ENCODE measurements around the gene TLE3. TPM values are rescaled to one million over a fixed set of nuclear protein-coding genes. Genes with fewer than 3 reads are reported as not detected.

TLE3 gene
- total and polyA plus RNA-seq, 2 of the 13 experiments (the other 11 are each of a cell fraction or from before 2014, with no cell fraction given), result 11.9 to 13.8 TPM

DNA sequence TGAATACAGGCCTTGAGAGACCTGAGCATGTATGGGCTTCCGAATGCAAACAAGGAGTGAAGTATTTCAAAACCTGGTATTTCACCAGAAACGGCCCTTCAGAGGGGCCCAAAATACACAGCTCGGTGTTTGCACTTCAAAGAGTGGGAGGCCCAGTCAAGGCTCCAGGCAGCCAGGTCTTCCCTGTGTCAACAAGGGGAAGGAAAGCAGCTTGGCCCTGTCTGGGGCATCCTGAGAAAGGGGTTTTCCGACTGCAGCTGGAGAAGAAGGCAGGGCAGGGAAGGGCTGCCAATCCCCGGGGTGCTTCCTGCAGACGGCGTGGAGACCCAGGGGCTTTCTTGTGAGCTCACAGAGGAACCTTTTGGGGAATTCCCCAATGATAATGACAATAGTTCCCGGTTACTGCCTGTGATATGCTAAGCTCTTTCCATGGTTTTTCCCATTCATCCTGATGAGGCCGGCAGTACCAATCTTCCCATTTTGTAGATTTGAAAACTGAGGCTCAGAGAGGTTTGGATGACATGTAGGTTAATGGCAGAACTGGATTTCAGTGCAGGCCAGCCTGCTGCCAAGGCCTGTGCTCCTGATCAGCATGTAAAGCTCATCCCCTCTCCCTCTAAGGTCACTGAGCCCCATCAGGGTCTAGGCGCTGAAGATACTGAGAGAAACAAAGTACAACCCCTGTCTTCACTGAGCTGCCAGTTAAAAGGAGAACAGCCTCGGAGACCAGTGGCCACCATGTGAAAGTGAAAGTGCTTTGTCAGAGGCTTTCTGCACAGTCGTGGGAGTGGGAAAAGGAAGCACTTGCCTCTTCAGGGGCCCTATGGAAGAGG, 43.0 kb upstream of the TLE3 start (continued):
- TF ChIP-seq, protein P1, sequence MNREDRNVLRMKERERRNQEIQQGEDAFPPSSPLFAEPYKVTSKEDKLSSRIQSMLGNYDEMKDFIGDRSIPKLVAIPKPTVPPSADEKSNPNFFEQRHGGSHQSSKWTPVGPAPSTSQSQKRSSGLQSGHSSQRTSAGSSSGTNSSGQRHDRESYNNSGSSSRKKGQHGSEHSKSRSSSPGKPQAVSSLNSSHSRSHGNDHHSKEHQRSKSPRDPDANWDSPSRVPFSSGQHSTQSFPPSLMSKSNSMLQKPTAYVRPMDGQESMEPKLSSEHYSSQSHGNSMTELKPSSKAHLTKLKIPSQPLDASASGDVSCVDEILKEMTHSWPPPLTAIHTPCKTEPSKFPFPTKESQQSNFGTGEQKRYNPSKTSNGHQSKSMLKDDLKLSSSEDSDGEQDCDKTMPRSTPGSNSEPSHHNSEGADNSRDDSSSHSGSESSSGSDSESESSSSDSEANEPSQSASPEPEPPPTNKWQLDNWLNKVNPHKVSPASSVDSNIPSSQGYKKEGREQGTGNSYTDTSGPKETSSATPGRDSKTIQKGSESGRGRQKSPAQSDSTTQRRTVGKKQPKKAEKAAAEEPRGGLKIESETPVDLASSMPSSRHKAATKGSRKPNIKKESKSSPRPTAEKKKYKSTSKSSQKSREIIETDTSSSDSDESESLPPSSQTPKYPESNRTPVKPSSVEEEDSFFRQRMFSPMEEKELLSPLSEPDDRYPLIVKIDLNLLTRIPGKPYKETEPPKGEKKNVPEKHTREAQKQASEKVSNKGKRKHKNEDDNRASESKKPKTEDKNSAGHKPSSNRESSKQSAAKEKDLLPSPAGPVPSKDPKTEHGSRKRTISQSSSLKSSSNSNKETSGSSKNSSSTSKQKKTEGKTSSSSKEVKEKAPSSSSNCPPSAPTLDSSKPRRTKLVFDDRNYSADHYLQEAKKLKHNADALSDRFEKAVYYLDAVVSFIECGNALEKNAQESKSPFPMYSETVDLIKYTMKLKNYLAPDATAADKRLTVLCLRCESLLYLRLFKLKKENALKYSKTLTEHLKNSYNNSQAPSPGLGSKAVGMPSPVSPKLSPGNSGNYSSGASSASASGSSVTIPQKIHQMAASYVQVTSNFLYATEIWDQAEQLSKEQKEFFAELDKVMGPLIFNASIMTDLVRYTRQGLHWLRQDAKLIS (CRISPR knock-in tag; IDR thresholded peaks at IDR 0.05), result no peak
- TF ChIP-seq ZNF124 (CRISPR knock-in tag; IDR thresholded peaks at IDR 0.05) (peak; percentile 85; the same call in 1 of the 2 replicates), WIZ (CRISPR knock-in tag; IDR thresholded peaks at IDR 0.05) (no peak), ZNF615 (CRISPR knock-in tag; IDR thresholded peaks at IDR 0.05; ENCODE audit: borderline replicate concordance) (no peak), ZNF264 (CRISPR knock-in tag; IDR thresholded peaks at IDR 0.05) (peak; percentile 69; the same call in 1 of the 2 replicates), ZNF776 (CRISPR knock-in tag; IDR thresholded peaks at IDR 0.05) (peak; percentile 67; the same call in 1 of the 2 replicates), ZFP82 (CRISPR knock-in tag; IDR thresholded peaks at IDR 0.05; ENCODE audit: borderline replicate concordance) (0 out of 2 replicates have a peak, but pooled peaks have one; percentile 60), XRCC5 (optimal IDR thresholded peaks at IDR 0.05; ENCODE audit: low read length) (peak; percentile 76), NPAS2 (CRISPR knock-in tag; IDR thresholded peaks at IDR 0.05; ENCODE audit: borderline replicate concordance) (no peak), HCFC1 (IDR thresholded peaks at IDR 0.05; ENCODE audit: low read depth, low read length) (no peak), DPF2 (CRISPR knock-in tag; IDR thresholded peaks at IDR 0.05; ENCODE audit: borderline replicate concordance, low read depth) (peak; percentile 94), ZNF644 (CRISPR knock-in tag; IDR thresholded peaks at IDR 0.05; ENCODE audit: low read depth) (0 out of 2 replicates have a peak, but pooled peaks have one; percentile 60), MIER2 (CRISPR knock-in tag; IDR thresholded peaks at IDR 0.05) (peak; percentile 78; the same call in 1 of the 2 replicates), SMC3 (IDR thresholded peaks at IDR 0.05; ENCODE audit: low read length) (no peak), ZNF841 (CRISPR knock-in tag; IDR thresholded peaks at IDR 0.05; ENCODE audit: borderline replicate concordance) (peak; percentile 89; the same call in 1 of the 2 replicates)
- TF ChIP-seq, protein P2, sequence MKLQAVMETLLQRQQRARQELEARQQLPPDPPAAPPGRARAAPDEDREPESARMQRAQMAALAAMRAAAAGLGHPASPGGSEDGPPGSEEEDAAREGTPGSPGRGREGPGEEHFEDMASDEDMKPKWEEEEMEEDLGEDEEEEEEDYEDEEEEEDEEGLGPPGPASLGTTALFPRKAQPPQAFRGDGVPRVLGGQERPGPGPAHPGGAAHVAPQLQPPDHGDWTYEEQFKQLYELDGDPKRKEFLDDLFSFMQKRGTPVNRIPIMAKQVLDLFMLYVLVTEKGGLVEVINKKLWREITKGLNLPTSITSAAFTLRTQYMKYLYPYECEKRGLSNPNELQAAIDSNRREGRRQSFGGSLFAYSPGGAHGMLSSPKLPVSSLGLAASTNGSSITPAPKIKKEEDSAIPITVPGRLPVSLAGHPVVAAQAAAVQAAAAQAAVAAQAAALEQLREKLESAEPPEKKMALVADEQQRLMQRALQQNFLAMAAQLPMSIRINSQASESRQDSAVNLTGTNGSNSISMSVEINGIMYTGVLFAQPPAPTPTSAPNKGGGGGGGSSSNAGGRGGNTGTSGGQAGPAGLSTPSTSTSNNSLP (IDR thresholded peaks at IDR 0.05; ENCODE audit: low read depth, low read length), result no peak
- TF ChIP-seq, protein P3, sequence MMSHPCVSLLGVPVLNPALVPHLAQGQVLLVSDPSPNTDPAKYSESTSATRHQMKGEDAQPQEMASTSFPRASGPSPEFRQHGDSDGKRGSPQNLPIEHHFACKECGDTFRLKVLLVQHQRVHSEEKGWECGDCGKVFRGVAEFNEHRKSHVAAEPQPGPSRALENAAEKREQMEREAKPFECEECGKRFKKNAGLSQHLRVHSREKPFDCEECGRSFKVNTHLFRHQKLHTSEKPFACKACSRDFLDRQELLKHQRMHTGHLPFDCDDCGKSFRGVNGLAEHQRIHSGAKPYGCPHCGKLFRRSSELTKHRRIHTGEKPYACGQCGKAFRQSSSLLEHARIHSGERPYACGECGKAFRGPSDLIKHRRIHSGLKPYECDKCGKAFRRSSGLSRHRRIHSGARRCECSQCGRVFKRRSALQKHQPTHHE (CRISPR knock-in tag; IDR thresholded peaks at IDR 0.05; ENCODE audit: borderline replicate concordance), result peak; percentile 47; the same call in 1 of the 2 replicates
- TF ChIP-seq, protein P4, sequence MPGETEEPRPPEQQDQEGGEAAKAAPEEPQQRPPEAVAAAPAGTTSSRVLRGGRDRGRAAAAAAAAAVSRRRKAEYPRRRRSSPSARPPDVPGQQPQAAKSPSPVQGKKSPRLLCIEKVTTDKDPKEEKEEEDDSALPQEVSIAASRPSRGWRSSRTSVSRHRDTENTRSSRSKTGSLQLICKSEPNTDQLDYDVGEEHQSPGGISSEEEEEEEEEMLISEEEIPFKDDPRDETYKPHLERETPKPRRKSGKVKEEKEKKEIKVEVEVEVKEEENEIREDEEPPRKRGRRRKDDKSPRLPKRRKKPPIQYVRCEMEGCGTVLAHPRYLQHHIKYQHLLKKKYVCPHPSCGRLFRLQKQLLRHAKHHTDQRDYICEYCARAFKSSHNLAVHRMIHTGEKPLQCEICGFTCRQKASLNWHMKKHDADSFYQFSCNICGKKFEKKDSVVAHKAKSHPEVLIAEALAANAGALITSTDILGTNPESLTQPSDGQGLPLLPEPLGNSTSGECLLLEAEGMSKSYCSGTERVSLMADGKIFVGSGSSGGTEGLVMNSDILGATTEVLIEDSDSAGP (CRISPR knock-in tag; IDR thresholded peaks at IDR 0.05; ENCODE audit: borderline replicate concordance), result peak; percentile 53
- TF ChIP-seq, protein P5, sequence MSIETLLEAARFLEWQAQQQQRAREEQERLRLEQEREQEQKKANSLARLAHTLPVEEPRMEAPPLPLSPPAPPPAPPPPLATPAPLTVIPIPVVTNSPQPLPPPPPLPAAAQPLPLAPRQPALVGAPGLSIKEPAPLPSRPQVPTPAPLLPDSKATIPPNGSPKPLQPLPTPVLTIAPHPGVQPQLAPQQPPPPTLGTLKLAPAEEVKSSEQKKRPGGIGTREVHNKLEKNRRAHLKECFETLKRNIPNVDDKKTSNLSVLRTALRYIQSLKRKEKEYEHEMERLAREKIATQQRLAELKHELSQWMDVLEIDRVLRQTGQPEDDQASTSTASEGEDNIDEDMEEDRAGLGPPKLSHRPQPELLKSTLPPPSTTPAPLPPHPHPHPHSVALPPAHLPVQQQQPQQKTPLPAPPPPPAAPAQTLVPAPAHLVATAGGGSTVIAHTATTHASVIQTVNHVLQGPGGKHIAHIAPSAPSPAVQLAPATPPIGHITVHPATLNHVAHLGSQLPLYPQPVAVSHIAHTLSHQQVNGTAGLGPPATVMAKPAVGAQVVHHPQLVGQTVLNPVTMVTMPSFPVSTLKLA (IDR thresholded peaks at IDR 0.05), result no peak
